Suppressor macrophage treated with lipopolysaccharide for 1 hour (primary cell): ENCODE data around the gene TNIP1.
A peak's percentile ranks its signal among the peaks of the same experiment; 100 is the strongest.

Source experiments
- DNase-seq, 3 donors: peaks; one replicate each; pipeline ENCODE4 v3.0.0-alpha.2; 2020 to 2022

The TNIP1 gene

DNA sequence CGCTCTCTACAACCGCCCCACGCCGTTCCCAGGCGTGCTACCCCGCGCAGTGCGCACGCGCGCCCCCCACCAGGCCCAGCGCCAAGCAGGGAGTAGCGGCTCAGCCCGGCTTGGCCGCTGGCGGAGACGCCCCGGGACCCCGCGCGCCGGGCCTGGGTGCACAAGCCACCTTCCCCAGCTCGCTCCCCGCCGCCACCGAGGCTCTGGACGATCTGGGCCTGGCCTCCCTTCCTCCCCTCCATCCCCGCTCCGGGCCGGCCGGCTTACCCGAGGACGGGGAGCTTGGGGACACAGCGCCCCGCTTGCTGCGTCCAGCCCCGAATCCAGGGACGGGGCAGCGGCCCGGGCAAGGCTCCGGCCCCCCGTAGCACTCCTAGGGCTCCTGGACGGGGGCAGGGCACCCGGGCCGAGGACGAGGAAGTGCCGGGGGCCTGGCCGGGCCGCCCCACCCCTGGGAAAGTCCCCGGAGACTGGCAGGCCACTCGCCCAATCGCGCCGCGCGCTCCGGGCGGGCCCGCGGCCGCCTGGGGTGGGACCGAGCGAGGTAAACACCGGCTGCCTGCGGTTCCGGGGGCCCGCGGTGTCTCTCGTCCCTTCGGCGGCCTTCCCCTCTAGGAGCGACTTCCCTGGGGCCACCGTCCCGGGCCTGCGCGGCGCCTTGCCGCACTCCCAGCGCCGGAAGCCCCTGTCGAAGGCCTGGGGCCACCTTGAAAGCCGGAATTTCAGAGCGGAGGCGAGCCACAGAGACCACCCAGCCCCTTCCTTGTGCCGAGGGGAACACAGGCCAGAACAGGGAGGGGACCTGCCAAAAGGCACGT lies at the start of gene TNIP1:
TNIP1 (minus strand) TSS at position 422 of the 818 bp plus-strand sequence. CDS start 15,939 bp downstream, outside the sequence.
- DNase-seq, result peak; percentile 97 to 99 (median 98)

GRCh38 chr5:151130235-151130921 lies 49.5 kb upstream of the TNIP1 start:
- no peak for DNase-seq

GRCh38 chr5:151128817-151129216 lies 48.0 kb upstream of the TNIP1 start:
- peak in 1 of 3 donors; percentile 40 for DNase-seq

DNA sequence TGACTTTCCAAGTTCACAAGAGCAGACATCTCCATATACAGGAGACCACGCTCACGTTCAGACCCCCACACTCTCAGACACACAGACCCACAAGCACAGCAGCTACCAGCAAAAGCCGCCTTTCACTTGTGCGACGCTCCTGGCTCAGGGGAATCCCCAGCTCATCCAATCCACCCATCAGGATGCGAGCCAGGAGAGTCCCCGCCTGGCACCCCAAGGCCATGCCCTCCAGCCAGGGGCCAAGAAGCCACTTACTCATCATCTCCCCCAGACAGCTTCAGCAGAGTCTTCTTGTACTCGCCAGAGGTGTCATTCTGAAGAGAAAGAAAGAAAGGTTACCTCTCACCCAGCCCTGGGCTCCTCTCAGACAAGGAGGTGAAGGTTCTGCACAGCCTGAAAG lies 47.1 kb upstream of the TNIP1 start:
- DNase-seq, result no peak

DNA sequence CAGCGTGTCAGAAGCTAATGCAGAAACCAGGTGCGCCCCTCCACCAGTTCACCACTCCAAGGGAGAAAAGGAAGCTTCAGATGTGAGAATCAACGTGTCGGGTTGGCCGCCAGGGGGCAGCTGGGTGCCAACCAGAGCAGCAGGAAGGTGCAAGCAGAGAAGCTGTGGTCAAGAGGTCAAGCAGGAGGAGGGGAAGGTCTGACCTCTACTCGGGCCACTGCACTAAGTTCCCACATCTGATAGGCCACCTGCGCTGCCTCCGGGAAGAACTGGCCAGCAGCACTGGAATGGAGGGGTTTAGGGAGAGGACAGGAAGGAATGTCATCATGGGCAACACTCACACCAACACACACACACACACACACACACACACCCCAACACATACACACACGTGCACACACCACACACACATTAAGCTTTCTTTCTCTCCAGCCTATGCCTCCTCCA lies 45.4 kb upstream of the TNIP1 start:
- peak; percentile 80 to 90 (median 83) for DNase-seq

DNA sequence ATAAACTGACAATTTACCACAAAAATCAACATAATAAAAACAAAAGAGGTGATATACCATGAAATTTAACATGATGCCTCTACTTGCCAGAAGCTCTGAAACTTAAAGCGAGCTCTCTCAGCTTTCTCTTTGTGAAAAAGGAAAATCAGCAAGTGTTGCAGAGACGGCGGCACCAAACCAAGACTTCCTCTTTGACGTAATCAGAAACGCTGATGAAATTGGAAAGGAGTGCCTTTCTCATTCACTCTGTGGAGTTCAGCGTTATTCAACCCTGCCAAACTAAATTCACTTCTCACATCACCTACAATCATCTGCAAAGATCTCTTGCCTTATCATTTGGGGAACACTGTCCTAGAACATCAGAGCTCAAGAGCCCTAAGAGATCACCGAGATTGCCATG lies 44.6 kb upstream of the TNIP1 start:
- peak; percentile 75 to 93 (median 87) for DNase-seq

DNA sequence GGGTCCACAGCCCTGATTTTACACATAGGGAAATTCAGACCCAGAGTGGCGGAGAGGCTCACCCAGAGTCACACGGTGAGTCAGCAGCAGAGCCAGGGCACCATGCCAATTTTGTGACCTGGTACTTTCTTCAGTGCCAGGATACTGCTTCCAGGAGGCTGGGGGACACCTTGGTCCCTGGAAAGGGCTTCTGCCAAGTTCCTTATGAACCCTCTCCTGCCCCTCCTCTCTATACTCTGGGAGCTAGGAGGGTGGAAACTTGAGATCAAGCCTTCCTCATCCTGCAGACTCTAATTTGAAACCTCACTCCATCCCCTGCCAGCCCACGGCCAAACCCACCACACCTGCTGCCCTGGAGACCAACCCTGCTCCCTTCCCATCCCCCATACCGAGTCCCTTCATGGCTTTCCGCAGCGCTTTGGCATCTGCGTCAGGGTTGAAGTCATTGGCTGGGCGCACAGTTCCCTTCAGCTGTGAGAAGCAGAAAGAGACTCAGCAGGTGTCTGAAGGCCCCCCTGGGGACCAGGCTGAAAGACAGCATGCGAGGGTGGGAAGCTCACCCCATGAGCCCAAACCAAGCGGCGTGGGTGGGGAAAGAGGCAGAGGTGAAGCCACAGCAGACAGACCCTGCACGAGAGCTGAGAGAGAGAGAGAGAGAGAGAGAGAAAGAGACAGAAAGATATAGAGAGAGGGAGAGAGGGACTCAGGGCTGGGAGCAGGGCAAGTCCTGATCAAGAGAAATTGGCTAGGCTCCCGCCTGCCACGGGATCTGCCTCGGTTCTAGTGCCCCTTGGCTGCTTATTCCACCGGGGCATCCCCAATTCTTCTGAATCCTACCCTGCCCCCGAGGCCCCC lies 43.3 kb upstream of the TNIP1 start:
- peak; percentile 49 to 65 (median 58) for DNase-seq

DNA sequence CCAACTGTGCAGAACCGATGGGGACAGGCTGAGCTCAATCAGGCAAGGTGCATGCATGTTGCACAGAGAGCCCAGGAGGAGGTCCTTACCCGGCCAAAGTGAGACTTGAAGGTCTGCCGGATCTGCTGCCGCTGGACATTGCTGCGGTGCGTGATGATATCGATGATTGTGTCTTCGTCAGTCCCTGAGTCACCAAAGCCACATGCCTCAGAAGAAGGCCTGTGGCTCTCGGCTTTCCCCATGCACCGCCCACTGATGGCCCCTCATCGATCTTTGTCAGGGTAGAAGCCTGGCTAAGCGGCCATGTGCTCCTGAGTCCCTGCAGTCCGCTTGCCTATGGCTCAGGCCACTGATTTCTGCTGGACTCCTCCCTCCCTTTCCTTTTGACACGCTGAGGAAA lies 42.0 kb upstream of the TNIP1 start:
- peak in 2 of 3 donors; percentile 17 to 23 for DNase-seq

DNA sequence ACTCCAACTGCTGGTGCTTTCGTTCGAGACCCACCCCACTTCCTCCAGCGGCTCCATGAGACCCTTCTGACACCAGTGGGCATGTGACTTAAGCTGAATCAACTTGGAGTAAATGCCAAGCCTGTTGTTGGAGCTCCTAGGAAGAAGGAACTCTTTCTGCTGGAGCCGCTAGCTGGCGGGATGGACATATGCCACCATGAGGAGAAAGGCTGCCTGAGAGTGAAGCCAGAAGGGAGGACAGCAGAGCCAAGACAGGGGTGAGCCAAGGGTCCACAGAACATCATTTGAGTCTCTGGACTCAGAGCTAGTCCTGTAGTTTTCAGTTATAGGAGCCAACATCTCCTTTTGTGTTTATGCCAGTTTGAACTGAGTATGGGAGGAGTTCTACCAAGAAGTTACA lies 40.8 kb upstream of the TNIP1 start:
- no peak for DNase-seq

DNA sequence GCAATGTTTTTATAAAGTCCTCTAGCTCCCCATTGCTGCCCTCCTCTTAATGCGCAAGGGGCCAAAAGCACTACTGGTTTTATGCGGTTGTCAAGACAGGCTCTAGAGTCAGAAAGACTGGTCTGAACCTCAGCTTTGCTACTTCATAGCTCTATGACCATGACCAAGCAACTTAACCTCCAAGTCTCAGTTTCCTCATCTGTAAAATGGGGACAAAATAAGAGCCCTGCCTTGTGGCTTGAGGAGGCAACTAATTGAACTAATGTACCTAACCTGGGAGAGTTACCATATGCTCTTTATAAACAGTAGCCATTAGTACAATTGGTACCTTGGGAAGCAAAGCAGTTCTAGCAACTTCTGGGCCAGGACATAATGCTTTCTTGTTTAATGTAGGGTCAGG lies 40.3 kb upstream of the TNIP1 start:
- DNase-seq, result no peak

GRCh38 chr5:151118913-151119575 lies 38.2 kb upstream of the TNIP1 start:
- DNase-seq, result no peak

DNA sequence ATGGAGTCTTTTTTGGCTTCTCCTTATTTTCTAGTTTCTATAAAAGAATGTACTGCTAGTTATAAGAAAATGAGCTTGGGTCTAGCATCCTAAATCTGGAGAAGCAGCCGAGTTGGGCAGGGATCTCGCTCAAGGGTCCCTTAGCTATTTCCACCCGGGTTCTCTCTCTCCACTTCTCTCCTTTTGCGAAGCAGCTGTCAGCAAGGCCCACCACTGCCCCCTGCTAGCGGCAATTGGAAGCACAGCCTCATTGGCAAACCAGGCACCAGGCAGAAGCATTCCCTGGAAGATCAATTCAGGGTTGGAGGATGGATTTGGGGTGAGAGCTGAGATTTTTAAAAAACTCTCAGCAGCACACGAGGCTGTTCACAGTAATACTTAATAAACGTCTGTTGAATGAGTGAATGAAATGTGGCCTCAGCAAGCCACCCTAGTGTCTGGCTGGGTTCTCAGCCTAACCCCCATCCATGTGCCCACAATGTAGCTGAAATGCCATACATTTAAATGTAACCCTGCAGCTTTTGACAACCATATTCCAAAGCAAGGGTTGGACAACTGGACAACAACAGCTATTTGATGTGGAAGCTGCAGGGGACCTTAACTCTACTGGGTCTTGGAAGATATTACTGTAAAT lies 34.6 kb upstream of the TNIP1 start:
- peak; percentile 84 to 85 (median 85) for DNase-seq

DNA sequence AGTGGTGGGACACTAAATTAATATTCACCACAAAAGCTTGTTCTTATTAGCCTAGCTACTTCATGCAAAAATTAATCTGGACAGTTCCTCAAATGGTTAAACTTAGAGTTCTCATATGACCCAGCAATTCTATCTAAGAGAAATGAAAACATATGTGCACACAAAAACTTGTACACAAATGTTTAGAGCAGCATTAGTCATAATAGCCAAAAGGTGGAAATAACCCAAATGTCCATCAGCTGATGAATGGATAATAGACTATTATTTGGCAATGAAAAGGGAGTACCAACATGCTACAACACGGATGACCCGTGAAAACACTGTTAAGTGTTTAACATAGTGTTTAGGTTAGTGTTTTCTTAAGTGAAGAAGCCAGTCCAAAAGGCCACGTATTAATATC lies 32.8 kb upstream of the TNIP1 start:
- DNase-seq, result peak; percentile 27 to 66 (median 62)

DNA sequence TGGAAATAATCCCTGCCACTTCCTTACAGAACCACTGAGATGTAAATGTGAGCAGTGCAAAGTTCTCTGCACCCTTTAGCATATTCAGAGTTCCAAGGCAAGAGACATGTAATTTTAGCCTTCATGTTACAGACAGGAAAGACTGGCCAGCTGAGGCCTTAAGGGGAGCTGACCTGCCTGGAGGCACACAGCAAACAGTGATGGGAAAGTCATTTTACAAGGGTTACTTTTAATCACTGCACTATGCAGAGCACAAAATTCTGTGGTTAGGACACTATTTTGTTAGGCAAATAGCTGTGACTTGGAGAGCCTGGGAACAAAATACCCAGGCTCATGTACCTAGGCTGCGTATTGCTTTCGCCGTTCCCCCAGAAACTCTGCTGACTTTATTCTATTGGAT lies 30.2 kb upstream of the TNIP1 start:
- no peak for DNase-seq

DNA sequence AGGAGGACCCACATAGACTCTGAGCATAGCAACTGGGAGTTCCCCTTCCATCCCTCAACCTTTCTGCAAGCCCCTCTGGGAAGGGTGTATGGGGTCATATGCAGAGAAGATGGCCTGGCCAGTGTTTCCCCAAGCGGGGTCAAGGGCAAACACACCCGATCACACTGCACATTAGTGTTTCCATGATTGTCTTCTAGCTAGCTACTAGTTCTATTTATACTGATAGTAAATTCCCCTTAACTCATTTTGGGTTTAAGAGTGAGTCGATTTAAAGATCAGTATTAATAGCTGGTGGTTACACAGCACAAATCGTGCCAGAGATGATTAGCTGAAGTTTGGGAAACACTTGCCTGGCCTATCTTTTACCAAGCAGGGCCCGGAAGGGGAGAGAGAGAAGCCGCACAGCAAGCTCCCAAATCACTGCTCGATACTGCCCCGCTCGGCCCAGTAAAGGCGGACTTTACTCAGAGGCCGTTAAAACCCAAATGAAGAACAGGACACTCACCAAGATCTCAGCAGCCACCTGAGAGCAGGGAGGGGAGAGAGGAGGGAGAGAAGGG lies 29.4 kb upstream of the TNIP1 start:
- no peak for DNase-seq

GRCh38 chr5:151108566-151108965 lies 27.7 kb upstream of the TNIP1 start:
- DNase-seq, result no peak

DNA sequence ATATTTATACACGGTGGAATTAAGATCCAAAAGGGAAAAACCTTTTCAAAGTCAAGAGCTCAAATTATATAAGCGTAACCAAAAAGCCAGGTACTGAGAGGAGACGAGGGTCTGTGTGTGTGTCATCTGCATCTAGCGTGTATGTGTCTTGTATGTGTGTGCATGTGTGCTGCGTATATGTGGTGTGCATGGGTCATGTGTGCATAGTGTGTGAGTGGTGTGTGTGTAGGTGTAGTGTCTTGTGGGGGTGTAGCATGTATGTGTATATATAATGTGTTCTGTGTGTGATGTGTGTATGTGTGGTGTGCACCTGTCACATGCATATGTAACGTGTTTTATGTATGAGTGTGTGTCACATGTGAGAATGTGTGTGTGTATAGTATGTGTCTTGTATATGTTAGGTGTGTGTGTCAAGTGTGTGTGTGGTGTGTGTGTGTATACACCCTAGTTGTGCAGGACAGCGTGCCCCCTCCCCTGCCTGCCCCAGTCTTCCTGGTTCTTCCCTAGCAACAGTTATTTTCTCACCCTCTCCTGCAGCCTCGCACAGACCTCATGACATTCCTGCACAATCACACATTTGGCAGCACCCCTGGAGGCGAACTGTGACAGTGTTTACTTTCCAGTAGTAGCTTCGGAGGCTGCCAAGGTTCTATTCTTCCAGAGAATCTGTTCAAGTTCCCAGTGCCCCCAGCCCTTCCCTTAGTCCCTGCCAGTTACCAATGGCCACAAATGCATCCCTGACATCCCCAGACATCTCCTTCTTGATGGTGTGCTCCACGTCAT lies 27.1 kb upstream of the TNIP1 start:
- no peak for DNase-seq

DNA sequence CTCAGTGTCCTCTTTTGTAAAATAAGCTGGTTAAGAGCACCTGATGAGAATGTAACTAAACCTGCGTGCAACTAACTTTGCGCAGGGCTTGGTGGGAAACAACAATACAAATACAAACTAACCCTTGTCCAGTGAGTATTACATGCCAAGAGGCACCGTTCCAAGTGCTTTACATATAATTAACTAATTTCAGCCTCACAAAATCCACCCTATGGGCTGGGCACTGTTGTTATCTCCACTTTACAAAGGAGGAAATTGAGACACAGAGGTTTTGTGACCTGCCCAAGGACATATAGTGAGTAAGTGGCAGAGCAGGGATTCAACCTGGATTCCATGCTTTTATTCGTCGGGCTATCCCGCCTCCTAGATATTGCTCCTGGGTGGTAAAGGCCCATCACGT lies 26.2 kb upstream of the TNIP1 start:
- no peak for DNase-seq

DNA sequence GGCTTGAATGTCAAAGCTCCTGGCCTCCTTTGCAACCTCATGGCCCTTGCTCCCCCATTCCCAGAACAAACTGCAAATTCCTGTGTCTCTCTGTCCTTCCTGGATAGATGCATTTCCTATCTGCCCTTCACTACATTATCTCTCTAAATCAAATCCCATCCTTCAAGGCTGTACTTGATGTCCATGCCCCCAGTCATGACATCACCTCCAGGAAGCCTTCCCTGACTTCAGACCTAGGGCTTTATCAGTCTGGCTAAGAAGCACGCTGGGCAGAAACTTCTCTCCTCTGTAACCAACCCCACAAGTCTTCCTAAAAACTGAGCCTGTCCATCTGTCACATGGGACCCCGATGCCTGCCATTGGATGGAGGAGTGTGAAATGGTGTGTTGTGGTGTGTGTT lies 25.7 kb upstream of the TNIP1 start:
- no peak for DNase-seq

GRCh38 chr5:151106043-151106442 lies 25.2 kb upstream of the TNIP1 start:
- DNase-seq, result no peak

DNA sequence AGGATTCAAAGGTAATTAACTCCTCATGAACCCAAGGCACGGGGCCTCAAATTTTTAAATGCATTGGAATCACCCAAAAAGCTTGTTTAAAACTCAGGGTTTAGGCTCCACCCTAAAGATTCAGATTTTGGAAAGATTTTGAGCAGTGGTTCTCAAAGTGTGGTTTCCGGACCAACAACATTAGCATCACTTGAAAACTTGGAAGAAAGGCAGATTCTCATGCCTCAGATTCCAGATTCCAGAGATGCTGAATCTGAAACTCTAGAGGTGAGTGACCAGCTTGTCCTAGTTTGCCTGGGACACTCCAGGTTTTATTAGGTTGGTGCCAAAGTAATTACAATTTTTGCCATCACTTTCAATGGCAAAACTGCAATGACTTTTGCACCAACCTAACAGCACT lies 24.7 kb upstream of the TNIP1 start:
- DNase-seq, result no peak
